GM21619 (cell line): ENCODE data around the gene MED12L.

Experiments used
- ATAC-seq: cut with Tn5 transposase; IDR thresholded peaks from one replicate; pipeline ENCODE4 v1.9.1; 2021; ENCODE audit not compliant: unreplicated experiment

The MED12L gene

GRCh38 chr3:151282921-151283320, 197.5 kb downstream of the MED12L start:
- ATAC-seq, result no peak

- no peak for ATAC-seq
Measured at GRCh38 chr3:151283387-151283786, 197.9 kb downstream of the MED12L start.

- ATAC-seq, result no peak
Measured at GRCh38 chr3:151283907-151284461, 198.5 kb downstream of the MED12L start.

GRCh38 chr3:151285940-151286339, 200.5 kb downstream of the MED12L start:
- no peak for ATAC-seq

DNA sequence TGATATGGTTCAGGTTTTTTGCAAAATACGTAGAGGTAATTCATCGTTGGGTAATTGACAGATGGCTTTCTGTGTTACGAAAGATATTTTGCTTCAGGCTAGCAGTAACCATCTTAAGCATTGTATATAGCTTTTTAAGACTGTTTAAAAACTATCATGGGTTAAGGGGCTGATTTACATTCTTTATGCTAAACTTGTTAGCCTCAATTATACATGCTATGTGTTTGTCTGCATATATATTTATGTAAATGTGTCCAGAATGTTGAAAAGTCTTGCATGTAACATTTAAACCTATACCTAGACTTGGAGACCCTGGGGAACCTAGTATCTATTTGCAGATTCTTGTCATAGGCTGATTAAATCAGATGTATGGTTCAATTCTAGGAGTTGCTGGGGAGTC, 204.0 kb downstream of the MED12L start:
- ATAC-seq, result no peak

DNA sequence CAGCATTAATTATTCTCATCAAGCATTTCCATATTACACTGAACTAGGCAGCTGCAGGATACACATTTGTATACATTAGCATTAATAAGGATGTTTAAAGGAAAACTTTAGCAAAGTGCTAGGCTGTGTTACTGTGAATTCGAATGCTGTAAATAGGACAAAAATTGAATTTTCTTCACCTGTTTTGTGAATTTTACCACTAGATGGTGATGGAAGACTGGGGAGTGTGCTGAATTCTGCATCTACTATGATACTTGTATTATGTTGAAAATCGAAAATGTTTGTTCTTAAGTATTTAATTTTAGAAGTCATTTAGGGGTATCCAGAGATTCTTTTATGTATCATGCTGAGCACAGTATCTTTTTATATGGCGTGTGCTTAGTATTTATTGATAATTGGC, 205.2 kb downstream of the MED12L start:
- ATAC-seq, result no peak

DNA sequence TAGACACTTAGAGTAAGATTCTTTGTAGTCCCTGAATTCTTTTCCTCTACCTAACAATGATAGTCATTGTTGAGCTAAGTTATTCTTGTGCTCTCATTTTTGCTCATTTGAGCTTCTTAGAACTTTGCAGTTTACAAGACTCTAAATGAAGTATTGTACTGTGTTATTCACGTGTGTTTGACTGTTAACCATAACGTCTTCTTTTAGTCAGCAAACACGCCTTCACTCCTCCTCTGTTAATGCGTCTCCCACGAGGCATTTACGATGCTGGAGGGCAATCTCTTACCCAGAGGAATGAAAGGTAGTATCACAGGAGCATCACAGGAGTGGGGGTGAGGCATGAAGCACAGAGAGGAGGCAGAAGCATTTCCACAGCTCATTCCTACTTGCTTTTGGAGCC, 207.7 kb downstream of the MED12L start:
- no peak for ATAC-seq

- no peak for ATAC-seq
Measured at GRCh38 chr3:151296226-151296625, 210.8 kb downstream of the MED12L start.

DNA sequence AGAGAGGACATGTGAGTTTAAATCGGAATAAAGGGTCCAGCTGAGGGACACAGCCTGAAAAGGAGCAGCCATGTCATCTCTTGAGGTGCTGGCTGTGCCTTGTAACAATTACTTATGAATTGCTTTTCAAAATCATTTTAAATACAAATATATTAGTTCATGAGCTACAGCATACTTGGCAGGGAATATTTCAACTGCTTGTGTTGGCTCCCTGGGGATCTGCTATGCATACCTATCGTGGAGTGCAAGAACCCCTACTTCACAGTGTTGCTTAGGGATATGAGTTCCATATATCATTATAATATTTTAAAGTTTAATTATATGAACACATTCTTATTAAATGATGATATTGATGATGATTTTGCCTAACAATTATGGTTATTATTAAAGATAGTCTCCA, 212.0 kb downstream of the MED12L start:
- ATAC-seq, result no peak

DNA sequence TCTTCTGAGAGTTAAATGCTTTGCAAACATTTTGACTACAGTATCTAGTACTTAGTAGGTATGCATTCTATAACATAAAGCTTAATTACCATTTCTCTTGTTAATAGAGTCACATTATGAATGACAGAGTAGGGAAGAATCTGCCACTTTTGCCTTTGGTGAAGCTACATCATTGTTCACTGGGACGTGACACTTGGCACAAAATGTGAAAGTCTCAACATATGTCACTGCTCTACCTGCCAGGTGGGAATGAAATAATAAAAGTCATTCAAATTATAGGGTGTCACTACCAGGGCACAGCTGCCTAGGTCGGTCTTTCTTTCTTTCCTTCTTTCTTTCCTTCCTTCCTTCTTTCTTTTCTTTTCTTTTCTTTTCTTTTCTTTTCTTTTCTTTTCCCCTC, 213.5 kb downstream of the MED12L start:
- ATAC-seq, result no peak

- no peak for ATAC-seq
Measured at GRCh38 chr3:151300539-151300938, 215.1 kb downstream of the MED12L start.

GRCh38 chr3:151301787-151302186, 216.3 kb downstream of the MED12L start:
- ATAC-seq, result no peak

DNA sequence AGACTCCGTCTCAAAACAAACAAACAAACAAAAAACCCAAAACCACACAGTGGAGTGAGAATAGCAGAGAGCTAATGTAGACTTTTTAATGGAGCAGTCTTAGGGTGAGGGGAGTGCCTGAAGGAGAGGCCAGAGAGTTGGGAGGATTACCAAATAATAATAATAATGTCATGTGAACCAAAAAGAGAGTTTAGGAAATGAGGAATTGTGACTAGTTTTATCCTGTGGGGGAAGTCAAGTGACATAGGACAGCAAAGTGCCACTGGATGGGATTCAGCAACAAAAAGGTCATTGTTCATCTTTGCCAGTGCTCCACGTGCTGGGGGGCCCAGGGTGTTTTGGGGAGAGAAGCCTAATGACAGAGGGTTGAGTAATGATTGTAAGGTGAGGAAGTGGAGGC, 218.3 kb downstream of the MED12L start:
- no peak for ATAC-seq

GRCh38 chr3:151305060-151305774, 219.8 kb downstream of the MED12L start:
- ATAC-seq, result no peak

DNA sequence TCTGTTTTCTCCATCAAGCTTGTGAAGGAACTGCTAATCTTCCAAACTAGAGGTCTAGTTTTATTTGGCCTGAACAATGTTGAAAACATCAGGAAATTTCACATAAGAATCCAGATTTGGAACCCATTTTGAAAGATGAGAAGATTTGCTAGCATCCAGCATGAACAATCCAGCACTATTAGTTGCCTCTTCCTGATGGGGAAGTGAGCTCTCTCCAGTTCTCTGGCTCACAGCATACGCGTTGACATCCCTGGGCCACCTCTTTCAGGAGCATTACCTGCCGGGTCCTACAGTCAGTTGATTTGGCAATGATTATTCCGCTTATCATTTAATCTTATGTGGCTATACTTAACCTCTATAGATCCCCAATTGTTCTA, 220.3 kb downstream of the MED12L start:
- no peak for ATAC-seq

DNA sequence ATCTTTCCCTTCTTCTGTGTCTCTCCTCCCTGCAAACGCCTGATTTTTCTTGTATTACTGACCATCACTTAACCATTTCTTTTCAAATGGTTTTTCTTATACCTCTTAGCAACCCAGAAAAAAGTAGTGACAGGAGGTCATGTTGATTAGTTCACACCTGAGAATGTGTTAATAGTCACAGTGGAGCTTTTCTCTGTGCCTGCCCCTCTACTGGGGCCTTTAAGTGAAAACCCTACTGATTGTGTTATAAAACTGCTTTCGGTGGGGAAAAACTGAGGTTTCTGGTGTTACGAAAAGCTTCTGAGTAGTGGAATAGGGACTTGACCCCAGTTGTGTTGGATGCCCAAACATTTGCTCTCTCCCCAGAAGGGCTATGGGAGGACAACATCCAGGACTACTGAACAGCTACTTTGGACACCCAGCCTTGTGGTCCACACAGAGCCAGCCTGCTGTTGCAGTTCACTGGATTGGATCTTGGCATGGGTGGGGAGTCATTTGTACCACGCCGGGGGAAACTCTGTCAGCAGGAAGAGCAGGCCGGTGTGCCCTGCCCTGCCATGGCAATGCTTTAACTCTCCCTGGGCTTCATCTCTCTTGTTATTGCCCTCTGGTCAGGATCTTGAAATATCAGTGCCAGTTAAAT, 220.8 kb downstream of the MED12L start:
- ATAC-seq, result no peak

GRCh38 chr3:151307131-151307530, 221.7 kb downstream of the MED12L start:
- no peak for ATAC-seq

- ATAC-seq, result no peak
Measured at GRCh38 chr3:151307583-151308488, 222.4 kb downstream of the MED12L start.

DNA sequence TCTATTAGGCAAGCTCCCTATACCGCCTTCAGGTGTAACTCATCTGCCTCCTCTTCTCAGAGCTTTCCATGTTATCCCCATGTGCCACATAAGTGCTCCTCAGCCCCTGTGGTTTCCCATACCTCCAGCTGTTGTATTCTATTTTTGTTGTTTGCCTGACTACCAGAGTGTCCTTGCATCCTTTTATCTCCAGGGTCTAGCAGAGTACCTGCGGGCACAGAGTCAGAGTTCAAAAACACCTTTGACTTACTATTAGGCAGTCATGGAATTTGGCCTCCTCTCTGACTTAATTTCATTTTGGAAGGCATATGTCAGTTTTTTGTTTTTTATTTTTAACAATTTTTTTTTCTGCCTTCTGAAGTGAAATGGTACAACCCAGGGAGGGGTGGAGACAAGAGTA, 224.1 kb downstream of the MED12L start:
- no peak for ATAC-seq

- no peak for ATAC-seq
Measured at GRCh38 chr3:151312972-151313371, 227.5 kb downstream of the MED12L start.

GRCh38 chr3:151314137-151314536, 228.7 kb downstream of the MED12L start:
- no peak for ATAC-seq

DNA sequence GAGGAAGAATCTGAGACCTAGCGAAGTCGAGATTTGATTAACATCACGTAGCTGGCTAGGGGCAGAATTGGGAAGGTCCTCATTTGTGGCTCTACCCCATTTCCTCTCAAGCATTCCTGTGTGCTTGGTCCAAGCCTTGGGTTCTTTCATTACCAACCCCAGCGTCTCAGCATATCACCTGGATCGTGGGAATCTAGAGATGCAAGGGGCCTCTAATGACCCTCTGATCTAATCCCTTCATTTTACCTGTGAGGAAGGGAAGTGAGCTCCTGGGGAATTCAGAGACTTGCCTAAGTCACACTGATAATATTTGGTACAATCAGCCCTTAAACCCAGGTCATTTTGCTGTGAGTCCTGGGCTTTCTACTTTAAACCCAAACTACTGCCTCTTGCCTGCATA, 229.1 kb downstream of the MED12L start:
- ATAC-seq, result no peak
